ENCODE data around the gene MAPK12.

MAPK12 gene

DNA sequence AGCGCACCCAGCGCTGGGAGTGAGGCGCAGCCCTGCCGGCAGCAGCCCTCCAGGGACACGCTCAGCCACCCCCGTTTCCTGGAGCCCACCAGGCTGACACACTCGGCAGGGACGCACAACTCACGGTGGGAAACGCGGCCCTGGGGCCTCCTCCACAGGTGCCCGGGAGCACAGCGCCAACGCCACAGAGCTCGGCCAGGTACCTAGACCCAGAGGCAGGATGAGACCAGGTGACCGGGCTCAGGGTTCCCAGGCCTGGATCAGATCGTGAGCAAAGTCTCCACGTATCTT is 34.7 kb downstream of the MAPK12 start:
- no peak for DNase-seq

DNA sequence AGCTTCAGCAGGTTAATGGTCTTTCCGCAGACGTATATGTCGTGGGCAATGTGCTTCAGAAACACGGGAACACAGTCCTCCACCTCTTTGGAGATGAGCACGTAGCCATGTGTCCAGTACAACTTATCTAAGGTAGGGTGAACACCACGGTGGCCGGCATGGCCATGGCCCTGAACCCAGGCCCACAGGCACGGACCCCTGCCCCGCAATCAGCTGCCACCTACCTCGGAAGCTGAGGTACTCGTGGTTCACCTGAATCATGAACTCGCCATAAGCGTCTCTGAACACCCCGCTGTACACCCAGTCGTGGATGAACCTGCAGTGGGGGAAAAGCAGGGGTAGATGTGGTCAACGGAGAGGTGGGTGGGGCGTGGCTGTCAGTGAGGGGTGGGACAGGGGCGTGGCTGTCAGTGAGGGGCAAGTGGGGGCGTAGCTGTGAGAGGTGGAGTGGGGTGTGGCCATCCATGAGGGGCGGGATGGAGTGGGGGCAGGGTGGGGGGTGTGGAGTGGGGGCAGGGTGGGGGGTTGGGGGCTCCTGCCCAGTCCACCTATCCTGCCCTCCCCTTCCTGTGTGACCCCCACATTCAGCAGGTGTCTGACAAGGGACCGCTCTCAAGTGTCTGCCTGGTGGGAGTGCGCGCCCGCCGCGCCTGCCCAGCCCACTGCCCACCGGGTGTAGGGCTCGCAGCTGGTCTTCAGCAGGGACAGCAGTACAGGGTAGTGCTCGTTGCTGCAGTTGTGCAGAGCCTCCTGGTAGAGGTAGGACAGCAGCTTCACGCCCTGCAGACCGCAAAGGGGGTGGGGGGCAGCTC is 35.2 kb downstream of the MAPK12 start:
- DNase-seq: no peak

DNA sequence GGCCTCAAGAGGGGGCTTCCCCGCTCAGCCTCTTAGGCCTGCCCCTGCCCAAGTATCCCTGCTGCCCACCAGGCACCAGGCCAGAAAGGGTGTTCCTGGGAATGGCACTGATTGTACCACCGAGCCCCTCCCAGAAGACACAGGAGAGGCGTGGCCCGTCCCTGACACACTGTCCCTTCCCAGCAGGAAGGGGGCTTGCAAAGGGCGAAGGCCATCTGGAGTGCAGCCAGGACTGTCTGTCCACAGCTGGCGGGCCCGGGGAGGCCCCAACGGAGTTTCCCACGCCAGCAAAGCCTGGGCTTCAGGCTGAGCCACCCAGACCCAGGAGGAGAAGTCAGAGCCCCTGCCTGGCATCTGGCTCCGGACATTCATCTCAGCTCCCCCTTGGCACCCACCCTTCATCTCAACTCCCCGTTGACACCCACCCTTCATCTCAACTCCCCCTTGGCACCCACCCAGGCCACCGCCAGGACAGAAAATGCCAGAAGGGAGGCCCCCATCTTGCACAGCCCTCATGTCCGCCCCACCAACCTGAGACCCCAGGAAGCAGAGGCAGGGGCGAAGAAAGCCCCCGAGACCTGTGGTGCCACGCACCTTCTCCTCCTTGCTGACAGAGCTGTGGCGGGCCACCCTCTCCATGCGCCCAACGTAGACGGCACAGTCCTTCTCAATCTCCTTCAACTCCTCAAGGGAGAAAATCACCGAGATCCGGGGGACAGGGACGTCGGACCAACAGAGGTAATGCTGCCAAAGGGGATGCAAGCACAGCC is 36.1 kb downstream of the MAPK12 start:
- DNase-seq: no peak

DNA sequence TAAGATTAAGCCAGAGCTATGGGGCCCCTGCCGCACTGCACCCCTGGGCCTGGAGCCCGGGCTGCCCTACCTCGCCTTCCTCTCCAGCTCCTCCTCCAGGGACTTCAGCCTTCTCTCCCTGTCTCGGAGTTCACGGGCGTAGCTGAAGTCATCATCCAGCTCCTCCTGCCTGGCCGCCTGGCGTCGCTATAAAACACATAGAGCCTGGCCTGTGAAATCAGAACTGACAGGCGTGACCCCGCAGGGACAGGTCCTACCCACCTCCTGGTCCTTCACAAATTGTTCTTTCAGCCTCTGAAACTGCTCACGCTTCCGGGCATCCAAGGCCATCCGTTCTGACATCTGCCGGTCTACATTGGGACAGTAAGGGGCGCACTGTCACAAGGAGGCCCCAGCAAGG is 37.4 kb downstream of the MAPK12 start:
- no peak for DNase-seq

DNA sequence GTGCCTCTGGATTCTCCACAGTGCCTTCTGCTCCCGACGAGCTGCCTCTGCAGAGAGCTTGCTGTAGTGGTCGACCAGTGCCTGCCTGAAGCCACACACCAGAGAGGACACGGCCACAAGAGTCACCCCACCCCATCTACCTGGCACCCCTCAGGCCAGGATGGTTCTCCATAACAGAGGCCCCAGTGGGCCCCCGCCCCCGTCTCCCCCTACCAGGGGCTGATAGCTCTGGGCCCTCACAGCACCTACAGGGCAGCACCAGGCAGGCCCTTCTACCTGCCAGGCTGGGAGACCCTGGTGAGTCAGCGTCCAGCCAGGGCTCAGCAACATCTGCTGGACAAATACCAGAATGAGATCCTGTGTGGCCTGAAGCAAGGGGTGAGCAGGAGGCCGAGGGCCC is 39.0 kb downstream of the MAPK12 start:
- no peak for DNase-seq

DNA sequence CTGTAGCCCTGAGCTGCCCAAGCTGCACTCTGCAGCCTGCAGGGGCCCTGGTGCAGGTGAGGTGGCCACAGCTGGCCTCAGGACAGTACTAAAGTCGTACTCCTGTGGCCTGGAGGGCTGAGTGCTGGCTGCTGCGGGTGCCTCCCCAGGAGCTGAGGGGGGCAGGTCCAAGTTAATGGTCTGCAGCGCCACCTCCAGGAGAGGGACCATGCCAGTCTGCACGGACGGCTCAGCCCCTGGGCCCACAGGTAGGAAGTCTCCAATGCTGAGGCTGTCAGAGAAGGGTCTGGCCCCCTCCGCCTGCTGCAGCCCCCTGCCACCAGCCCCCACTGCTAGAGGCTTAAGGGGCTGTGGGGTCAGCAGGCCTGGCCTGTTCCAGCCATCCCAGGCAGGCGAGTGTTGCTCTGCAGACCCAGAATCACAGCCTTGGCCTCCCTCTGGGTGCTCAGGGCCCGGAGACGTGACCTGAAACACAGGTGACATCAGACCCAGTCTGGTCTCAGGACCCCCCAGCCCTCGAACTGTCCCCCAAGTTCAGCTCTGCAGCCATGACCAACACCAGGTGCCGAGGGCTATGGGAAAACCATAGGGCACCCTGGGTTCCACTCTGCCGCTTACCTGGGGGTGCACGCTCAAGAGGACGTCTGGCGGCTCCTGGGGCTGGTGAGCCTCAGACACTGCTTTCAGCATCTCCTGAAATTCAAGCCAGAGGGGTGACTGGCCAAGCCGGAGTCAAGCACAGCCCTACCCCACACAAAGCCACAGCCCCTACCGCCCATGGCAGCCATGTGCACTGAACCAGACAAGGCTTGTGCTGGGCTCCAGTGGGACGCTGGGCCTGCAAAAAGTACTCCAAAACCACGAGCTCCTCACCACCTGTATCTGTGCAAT is 39.8 kb downstream of the MAPK12 start:
- no peak for DNase-seq

DNA sequence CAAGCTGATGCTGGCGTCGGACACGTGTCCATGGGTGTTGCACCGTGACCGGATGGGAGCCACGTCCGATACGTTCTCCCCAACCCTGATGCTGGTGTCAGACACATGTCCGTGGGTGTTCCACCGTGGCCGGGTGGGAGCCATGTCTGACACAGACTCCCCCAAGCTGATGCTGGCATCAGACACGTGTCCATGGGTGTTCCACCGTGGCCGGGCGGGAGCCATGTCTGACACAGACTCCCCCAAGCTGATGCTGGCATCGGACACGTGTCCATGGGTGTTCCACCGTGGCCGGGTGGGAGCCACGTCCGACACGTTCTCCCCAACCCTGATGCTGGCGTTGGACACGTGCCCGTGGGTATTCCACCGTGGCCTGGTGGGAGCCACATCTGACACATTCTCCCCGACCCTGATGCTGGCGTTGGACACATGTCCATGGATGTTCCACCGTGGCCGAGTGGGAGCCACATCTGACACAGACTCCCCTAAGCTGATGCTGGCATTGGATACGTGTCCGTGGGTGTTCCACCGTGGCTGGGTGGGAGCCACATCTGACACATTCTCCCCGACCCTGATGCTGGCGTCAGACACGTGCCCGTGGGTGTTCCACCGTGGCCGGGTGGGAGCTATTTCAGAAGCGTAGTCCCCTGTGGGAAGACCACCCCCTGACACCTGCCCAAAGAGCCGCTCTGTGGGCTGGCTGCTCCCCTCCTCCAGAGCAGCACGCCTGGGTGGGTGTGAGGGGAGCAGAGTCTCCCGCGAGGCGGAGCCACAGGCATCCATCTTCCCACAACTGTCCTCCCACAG is 40.7 kb downstream of the MAPK12 start:
- DNase-seq: no peak

DNA sequence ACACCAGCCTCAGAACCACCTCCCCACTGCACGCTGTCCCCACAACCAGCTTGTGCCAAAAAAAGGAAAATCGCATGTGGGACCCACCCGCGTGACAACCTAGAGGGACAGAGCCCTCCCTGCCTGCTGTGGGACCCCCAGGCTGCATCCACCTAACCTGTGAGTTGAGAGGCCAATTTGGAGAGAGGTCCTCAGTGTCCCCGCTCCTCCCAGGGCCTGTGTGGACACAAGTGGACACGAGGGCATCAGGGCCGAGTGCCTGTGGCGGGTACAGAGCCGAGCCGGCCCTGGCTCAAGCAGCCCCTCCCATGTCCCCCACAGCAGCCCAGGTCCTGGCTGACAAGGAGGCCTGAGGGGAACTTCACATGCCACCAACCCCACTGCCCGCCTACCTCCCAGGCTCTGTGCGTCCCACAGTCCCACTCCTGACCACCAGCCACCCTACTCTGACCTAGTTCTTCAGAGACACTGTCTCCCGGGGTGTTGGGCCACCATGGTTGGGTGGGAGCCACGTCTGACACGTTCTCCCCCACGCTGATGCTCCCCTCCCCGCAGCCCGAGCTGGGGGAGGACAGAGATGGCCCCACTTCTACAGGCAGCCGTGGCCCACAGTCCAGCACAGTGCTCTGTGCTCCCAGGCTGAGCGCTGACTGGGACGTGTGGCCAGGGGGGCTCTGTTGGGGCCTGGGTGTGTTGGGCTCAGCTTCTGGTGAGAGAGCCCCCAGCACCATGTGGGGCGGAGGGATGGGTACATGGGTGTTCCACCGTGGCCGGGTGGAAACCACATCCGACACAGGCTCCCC is 41.5 kb downstream of the MAPK12 start:
- no peak for DNase-seq

DNA sequence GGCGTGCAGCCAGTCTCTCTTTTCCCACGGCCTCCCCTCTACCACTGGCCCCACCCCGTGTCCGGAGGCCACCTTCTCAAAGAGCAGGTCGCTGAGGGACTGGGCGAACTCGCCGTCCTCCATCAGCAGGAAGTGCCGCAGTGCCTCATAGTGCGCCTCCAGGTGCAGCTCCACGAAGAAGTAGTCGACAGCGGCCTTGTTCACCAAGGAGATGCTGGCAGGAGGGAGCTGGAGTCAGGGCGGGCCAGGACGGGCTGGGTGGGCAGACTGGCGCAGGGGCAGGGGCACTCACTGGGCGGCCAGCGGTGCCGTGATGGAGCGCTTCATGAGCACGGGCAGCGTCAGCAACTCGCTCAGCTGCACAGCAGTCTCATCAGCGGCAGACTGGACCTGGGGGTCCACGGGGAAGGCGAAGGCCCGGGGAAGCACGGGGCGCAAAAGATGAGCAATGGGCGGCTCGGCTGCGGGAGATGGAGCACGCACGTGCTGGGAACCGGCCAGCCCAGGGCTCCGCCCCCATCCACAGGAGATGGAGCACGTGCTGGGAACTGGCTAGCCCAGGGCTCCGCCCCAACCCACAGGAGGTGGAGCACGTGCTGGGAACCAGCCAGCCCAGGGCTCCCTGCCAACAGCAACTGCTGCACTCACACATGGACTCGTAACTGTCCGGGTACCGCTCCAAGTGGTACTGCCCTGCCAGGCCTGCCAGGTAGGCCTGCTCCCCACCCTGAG is 42.3 kb downstream of the MAPK12 start:
- no peak for DNase-seq

DNA sequence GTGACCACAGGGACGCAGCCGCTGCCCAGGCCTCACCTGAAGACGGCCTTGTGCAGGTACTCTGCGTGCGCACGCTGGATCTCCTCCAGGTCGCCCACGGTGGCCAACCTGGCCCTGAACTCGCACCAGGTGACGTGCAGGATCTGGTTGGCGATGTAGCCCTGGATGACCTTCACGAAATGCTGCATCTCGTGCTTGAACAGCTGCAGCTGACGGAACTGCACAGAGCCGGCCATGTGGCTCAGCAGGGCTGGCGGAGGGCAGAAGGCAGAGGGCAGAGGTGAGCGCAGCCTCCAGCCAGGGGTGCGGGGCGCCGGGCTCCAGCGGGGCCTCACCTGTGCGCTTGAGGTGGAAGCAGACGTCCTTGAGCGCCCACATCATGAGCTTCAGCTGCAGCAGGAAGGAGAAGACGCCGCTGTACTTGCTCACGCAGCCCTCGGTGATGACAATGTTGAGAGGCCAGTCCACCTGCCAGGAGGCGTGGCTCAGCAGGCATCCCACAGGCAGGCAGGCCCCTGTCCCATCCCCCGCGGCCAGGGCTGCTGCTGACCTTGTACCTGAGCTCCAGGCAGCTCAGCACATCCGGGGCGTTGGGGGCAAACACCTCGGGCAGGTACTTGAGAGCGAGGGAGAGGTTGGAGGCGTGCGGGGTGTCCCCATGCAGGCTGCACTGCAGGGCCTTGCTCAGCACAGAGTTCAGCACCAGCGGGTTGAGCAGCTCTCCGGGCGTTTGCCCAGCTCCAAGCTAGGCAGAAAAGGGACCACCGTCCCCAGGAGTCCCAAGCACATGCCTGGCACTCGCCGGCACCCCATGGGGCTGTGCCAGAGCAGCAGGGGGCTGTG is 43.1 kb downstream of the MAPK12 start:
- DNase-seq: no peak

DNA sequence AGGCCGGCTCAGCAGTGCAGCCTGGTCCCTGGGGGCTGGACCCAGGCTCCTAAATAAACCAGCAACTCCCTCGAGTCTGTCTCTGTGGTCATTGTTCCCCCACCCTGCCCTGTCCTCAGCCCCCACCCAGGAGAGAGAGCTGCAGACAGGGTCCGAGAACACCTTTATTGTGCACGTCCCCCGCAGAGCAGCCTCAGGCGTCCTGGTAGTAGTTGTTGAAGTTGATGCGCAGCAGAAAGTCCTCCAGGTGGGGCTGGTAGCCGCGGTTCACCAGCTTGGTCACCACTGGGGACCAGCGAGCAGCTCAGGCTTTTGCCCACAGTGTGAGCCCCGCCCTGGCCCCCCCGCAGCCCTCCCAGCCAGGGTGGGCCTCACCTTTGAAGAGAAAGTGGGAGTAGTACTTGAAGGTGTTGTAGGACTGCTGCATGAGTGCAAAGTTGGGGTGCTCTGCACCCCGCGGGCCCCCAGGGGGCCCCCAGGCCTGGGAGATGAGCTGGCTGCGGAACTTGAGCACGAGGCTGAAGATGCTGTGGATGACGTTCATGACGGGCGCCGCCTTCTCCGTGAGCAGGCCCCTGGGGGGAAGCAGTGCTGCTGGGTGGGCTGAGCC is 43.8 kb downstream of the MAPK12 start:
- DNase-seq: no peak

DNA sequence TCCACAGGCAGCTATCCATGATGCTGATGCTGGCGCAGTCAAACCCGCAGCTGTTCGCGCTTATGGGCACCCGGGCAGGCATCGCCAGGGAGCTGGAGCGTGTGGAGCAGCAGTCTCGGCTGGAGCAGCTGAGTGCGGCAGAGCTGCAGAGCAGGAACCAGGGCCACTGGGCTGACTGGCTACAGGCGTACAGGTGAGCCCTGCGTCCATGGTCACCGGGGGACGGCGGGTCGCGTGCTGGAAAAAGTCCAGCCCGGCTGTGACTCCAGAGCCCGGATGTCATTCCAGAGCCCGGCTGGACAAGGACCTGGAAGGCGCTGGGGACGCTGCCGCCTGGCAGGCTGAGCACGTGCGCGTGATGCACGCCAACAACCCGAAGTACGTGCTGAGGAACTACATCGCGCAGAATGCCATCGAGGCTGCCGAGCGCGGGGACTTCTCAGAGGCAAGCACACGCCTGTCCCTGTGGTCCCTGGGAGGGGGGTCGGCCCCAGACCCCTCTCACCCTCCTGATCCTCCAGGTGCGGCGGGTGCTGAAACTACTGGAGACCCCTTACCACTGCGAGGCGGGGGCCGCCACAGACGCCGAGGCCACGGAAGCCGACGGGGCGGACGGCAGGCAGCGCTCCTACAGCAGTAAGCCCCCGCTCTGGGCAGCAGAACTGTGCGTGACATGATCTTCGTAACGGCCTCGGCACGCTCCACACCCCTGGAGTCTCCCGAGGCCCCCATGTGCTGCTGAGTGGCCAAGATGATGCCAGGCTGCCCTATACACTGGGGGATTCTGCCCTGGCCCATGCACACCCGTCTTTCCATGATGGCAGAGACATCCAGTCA is 44.6 kb downstream of the MAPK12 start:
- DNase-seq: no peak

DNA sequence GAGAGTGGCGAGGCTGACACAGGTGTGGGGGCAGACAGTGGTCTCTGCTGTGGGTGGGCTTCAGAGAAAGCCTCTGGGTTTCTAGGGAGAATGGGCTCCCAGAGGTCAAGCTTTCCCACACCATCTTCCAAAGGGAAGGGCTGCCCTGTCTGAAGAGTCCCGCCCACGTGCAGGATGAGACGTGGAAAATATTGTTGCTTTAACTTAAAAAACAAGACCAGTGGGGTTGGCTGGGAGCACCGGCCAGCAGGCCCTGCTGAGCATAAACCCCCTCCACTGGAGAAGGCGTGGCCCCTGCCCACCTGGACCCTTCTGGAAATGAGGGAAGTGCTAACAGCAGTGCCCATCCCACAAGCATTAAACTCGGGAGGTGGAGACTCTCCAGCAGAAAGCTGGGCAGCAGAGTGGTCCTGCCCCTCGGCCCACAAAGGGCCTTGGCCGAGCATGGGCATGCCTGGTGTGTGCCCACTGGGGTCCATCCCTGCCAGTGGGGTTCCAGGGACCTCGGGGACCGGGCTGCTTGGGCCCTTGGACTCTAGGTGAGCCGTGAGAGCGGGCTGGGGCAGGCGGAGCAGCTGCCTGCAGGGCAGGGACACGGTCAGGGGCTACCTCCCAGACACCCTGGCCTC is 45.3 kb downstream of the MAPK12 start:
- no peak for DNase-seq

DNA sequence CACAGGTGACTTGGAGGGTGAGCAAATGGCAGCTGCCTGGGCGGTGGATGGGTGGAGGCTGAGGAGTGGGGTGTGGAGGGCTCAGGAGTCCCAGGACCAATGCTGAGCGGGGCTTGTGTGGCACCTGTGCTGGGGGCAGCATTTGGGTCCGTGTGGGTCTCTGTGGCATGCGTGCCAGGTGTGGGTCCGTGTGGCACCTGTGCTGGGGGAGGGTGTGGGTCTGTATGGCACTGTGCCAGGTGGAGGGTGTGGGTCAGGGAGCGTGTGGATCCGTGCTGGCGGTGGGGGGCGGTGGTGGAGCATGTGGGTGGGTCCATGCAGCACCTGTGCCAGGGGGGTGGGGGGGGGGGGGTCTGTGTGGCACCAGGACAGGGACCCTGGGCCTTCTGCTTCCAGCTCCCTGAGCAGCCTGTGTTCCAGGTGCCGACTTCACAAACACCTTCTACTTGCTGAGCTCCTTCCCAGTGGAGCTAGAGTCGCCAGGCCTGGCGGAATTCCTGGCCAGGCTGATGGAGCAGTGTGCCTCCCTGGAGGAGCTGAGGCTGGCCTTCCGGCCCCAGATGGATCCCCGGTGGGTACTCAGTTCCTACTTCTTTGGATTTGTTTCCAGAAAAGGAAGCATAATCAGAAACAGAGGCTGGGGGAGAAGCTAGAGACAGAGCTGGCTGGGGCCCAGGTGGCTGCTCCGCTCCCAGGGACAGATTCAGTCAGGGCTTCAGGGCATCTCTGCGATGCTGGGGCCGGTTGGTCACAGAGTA is 46.0 kb downstream of the MAPK12 start:
- DNase-seq: no peak

DNA sequence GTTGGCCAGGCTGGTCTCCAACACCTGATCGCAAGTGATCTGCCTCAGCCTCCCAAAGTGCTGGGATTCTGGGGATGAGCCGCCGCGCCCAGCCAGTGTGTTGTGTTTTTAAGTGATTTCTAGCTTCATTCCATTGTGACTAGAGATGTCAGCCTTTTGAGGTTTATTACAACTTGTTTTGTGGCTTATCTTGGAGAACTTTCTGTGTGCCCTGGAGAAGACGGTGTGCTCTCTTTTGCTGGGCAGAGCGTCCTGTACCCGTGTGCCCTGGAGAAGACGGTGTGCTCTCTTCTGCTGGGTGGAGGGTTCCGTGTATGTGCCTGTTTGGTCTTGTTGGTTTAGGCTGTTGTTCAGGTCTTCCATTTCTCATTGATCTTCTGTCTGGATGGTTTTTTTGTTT is 48.2 kb downstream of the MAPK12 start:
- DNase-seq: no peak

DNA sequence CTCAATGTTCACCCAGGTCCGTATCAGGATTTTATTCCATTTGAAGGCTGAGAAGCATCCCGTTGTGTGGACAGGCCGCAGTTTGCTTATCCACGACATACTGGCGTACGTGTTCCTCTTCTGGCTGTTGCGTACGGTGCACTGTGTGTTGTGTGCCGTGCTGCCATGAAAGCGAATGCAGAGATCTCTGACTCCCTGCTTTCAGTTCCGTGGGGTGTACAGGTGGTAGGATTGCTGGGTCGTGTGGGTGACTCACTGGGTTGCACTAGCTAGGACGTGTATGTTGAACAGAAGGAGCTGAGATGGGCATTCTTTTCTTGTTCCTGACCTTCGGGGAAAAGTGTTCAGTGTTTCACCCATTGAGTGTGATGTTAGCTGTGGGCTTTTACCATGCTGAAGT is 50.3 kb downstream of the MAPK12 start:
- DNase-seq: no peak

DNA sequence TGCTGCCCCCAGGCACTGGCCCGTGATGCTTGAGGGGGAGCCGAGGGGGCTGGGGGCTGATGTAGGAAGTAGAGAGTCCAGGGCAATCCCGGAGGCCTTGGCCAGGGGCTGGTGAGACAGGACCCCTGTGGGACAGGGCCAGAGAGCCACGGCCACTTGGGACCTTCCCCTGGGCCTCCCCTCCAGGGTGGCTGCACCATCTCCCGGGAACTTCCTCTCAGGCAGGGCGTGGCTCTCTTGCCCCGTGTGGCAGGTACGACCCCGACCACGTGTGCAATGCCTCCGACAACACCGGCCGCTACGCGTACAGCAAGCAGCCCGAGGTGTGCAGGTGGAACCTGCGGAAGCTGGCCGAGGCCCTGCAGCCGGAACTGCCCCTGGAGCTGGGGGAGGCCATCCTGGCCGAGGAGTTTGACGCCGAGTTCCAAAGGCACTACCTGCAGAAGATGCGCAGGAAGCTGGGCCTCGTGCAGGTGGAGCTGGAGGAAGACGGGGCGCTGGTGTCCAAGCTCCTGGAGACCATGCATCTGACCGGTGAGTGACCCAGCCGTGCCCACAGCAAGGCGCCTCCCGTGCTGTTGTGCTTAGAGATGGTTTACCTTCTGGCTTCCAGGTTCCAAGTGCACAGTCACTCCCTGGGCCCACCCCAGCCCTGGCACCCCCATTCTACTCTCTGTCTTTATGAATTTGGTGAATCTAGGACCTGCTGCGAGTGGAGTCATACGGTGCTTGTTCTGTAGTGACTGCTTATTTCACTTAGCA is 50.9 kb downstream of the MAPK12 start:
- no peak for DNase-seq

Measured in NCI-H146 (cell line).